Ammon's horn (tissue), 1 donor: ENCODE measurements around the gene MYO7B.

Source experiments
- DNase-seq: peaks from one replicate; pipeline ENCODE4 v3.0.0-alpha.2; 2016; ENCODE audit warnings: low spot score

Gene MYO7B

GRCh38 chr2:127638361-127639110 is 103.1 kb downstream of the MYO7B start:
- DNase-seq: no peak

- DNase-seq: no peak
These were observed 103.6 kb downstream of the MYO7B start for GRCh38 chr2:127639111-127639474.

- peak; percentile 39 for DNase-seq
These were observed 104.9 kb downstream of the MYO7B start for GRCh38 chr2:127640082-127641072.

- DNase-seq: no peak
These were observed 105.7 kb downstream of the MYO7B start for GRCh38 chr2:127641133-127641532.

GRCh38 chr2:127641846-127642507 is 106.5 kb downstream of the MYO7B start:
- DNase-seq: no peak

GRCh38 chr2:127642706-127643438 is 107.4 kb downstream of the MYO7B start:
- DNase-seq: no peak

GRCh38 chr2:127643439-127644065 is 108.1 kb downstream of the MYO7B start:
- DNase-seq: no peak

- DNase-seq: no peak
These were observed 108.9 kb downstream of the MYO7B start for GRCh38 chr2:127644066-127645025.

GRCh38 chr2:127645026-127645394 is 109.5 kb downstream of the MYO7B start:
- DNase-seq: no peak

GRCh38 chr2:127645395-127646291 is 110.2 kb downstream of the MYO7B start, which contains the start of gene GPR17:
GPR17 (plus strand) TSS chr2:127646153; CDS start chr2:127650736, 4,583 bp downstream.
- DNase-seq: peak; percentile 59

- no peak for DNase-seq
These were observed 111.2 kb downstream of the MYO7B start for GRCh38 chr2:127646487-127647241.

- DNase-seq: no peak
These were observed 112.0 kb downstream of the MYO7B start for GRCh38 chr2:127647242-127648190.

GRCh38 chr2:127648321-127648720 is 112.8 kb downstream of the MYO7B start:
- no peak for DNase-seq

- DNase-seq: peak; percentile 60
These were observed 113.7 kb downstream of the MYO7B start for GRCh38 chr2:127649100-127649611.

GRCh38 chr2:127649684-127650040 is 114.2 kb downstream of the MYO7B start:
- peak; percentile 87 for DNase-seq

- no peak for DNase-seq
These were observed 114.7 kb downstream of the MYO7B start for GRCh38 chr2:127650041-127650784.
